Transverse colon (tissue), 4 donors: ENCODE data around the gene GAS7. TPM values are rescaled to one million over a fixed set of nuclear protein-coding genes. Genes with fewer than 3 reads are reported as not detected.

ENCODE experiments used
- DNase-seq: peaks from one replicate; pipeline ENCODE4 v3.0.0-alpha.2; 2019
- H3K27ac ChIP-seq, 4 donors: fragments of 200-600 bp; sonication (generic); 2 replicates each; pipeline ENCODE4 v1.5.1; 2016 to 2018; ENCODE audit warnings: inconsistent platforms in 4 of 4
- H3K27me3 ChIP-seq: fragments of 200-600 bp; sonication (generic); 2 replicates; pipeline ENCODE4 v1.5.1; 2017; ENCODE audit warnings: inconsistent platforms
- H3K36me3 ChIP-seq, 4 donors: fragments of 200-600 bp; sonication (generic); 2 replicates each; pipeline ENCODE4 v1.5.1; 2017 to 2019; ENCODE audit warnings: inconsistent platforms in 4 of 4
- H3K4me1 ChIP-seq, 4 donors: fragments of 200-600 bp; sonication (generic); 2 replicates each; pipeline ENCODE4 v1.5.1; 2017 to 2020; ENCODE audit warnings: inconsistent platforms in 4 of 4
- H3K4me3 ChIP-seq, 4 donors: fragments of 200-600 bp; sonication (generic); 1 replicate in 1 of 4; 2 replicates in 3 of 4; pipeline versions ENCODE4 v1.5.1 to v1.6.1; 2017 to 2019; ENCODE audit warnings: inconsistent platforms in 4 of 4
- H3K9me3 ChIP-seq, 2 donors: fragments of 200-600 bp; sonication (generic); 2 replicates each; pipeline ENCODE4 v1.5.1; 2017 to 2019; ENCODE audit warnings: inconsistent platforms in 2 of 2
- EP300 ChIP-seq: sonication (generic); formaldehyde crosslinking; IDR thresholded peaks from one replicate; pipeline ENCODE4 v1.6.1; 2017; ENCODE audit warnings: antibody characterized with exemption, low read depth
- POLR2A ChIP-seq: fragments of 450-650 bp; IDR thresholded peaks from one replicate; pipeline ENCODE4 v1.6.1; 2016; ENCODE audit warnings: antibody characterized with exemption, mild to moderate bottlenecking, moderate library complexity
- POLR2AphosphoS5 ChIP-seq, 3 donors: sonication (generic); formaldehyde crosslinking; IDR thresholded peaks; one replicate each; pipeline ENCODE4 v1.6.1; 2016; ENCODE audit warnings: antibody characterized with exemption in 3 of 3
- WGBS, 2 donors: methylation state at CpG; one replicate each; pipeline ENCODE4 v1.1.5; 2018; ENCODE audit warnings: low coverage in 1 of 2; 5-methylcytosine and 5-hydroxymethylcytosine counted together
- in situ Hi-C, 4 donors: fragments of 200-750 bp; cut with MboI; loops; one replicate each; pipeline versions ENCODE4 v1.15.0 to v1.15.1; 2017; ENCODE audit warnings: low sequenced_read_pairs in 3 of 4, low pct_ligation_motif_present in 1 of 4, low pct_unique_long_range_greater_than_20kb in 1 of 4
- intact Hi-C: fragments of 100-400 bp; cut with DNase I; formaldehyde crosslinking; loops from one replicate; pipeline ENCODE4 v1.15.1; 2023; ENCODE audit warnings: low total_unique reads
- total RNA-seq, 4 donors: library from RNA; depleted of rRNA; stranded (reverse); fragments of >200 nt; gene quantifications; one replicate each; pipeline ENCODE4 v1.1.0, GENCODE V29; 2016
- TF ChIP-seq, protein P1 (sequence below), 5 experiments: fragments of 200-600 bp in 3 of 5; fragments of 450-650 bp in 2 of 5; sonication (generic) in 3 of 5; IDR thresholded peaks; 1 replicate in 2 of 5; 2 replicates in 3 of 5; pipeline ENCODE4 v1.5.1; 2016 to 2017; ENCODE audit warnings: antibody characterized with exemption in 5 of 5, inconsistent platforms in 3 of 5, mild to moderate bottlenecking in 2 of 5, moderate library complexity in 1 of 5

Gene GAS7
- total RNA-seq, 4 donors from 2014 or later: 9.2 to 59.1 (median 15.2) TPM

GRCh38 chr17:10042589-10043244 is 155.7 kb downstream of the GAS7 start:
- Histone ChIP-seq H3K4me3 (no peak overlapping the region), H3K27me3 (no peaks in the 10 kb centered on the region), H3K4me1 (peaks cover 0 to 3% (median 0%) of the 10 kb centered on the region in 4 donors), H3K36me3 (no peaks in the 10 kb centered on the region), H3K9me3 (no peaks in the 10 kb centered on the region), H3K27ac (no peak overlapping the region)
- intact Hi-C loops (no loop called here), in situ Hi-C loops (no loop called here)
- no peak for TF ChIP-seq POLR2AphosphoS5 (IDR thresholded peaks at IDR 0.05)
- 75 to 84% methylated on average over 9 of the region's 9 CpGs for WGBS, 2 donors
- DNase-seq: no peak

DNA sequence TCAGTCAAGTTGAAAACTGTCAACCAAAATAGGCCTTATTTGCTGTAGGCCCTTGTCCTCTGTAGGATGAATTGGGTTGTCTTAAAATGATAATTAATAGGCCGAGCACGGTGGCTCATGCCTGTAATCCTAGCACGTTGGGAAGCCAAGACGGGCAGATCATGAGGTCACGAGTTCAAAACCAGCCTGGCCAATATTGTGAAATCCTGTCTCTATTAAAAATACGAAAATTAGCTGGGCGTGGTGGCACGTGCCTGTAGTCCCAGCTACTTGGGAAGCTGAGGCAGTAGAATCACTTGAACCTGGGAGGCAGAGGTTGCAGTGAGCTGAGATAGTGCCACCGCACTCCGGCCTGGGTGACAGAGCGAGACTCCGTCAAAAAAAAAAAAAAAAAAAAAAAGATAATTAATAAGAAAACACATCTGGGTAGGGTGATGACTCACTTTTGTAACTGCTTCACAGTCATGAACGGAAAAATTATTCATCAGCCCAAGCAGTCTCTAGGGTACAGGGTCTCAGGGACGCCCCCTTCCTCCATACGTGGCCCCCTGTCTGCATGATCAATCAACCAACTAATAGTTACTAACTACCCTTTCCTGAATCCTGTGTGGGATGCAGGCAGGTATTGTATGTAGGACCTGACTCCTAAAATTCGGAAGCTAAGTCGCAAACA is 156.4 kb downstream of the GAS7 start:
- H3K4me1 ChIP-seq: peaks cover 0 to 4% (median 0%) of the 10 kb centered on the region in 4 donors
- no peaks in the 10 kb centered on the region for H3K9me3 ChIP-seq
- WGBS, 2 donors: 72 to 83% methylated on average over 14 to 17 of the region's 17 CpGs
- DNase-seq: no peak
- intact Hi-C loops: no loop called here
- in situ Hi-C loops: no loop called here
- H3K27ac ChIP-seq: no peak overlapping the region
- TF ChIP-seq EP300: no peak
- TF ChIP-seq POLR2AphosphoS5 (IDR thresholded peaks at IDR 0.05): no peak
- TF ChIP-seq, protein P1, sequence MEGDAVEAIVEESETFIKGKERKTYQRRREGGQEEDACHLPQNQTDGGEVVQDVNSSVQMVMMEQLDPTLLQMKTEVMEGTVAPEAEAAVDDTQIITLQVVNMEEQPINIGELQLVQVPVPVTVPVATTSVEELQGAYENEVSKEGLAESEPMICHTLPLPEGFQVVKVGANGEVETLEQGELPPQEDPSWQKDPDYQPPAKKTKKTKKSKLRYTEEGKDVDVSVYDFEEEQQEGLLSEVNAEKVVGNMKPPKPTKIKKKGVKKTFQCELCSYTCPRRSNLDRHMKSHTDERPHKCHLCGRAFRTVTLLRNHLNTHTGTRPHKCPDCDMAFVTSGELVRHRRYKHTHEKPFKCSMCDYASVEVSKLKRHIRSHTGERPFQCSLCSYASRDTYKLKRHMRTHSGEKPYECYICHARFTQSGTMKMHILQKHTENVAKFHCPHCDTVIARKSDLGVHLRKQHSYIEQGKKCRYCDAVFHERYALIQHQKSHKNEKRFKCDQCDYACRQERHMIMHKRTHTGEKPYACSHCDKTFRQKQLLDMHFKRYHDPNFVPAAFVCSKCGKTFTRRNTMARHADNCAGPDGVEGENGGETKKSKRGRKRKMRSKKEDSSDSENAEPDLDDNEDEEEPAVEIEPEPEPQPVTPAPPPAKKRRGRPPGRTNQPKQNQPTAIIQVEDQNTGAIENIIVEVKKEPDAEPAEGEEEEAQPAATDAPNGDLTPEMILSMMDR (IDR thresholded peaks at IDR 0.05): no peak
- no peak for TF ChIP-seq POLR2A
- H3K36me3 ChIP-seq: no peaks in the 10 kb centered on the region
- no peak overlapping the region for H3K4me3 ChIP-seq
- no peaks in the 10 kb centered on the region for H3K27me3 ChIP-seq

- Histone ChIP-seq H3K4me1 (peaks cover 0 to 6% (median 0%) of the 10 kb centered on the region in 4 donors), H3K9me3 (no peaks in the 10 kb centered on the region), H3K27me3 (no peaks in the 10 kb centered on the region), H3K27ac (no peak overlapping the region), H3K36me3 (no peaks in the 10 kb centered on the region), H3K4me3 (no peak overlapping the region)
- no peak for DNase-seq
- intact Hi-C loops (no loop called here), in situ Hi-C loops (no loop called here)
- TF ChIP-seq POLR2AphosphoS5 (IDR thresholded peaks at IDR 0.05) (no peak), EP300 (no peak), POLR2A (no peak)
- TF ChIP-seq, protein P1 (IDR thresholded peaks at IDR 0.05): no peak
- WGBS, 2 donors: 73% methylated on average over 4 of the region's 4 CpGs; no CpG with 5 or more reads in 1 of the 2 donors
These were observed 157.2 kb downstream of the GAS7 start for GRCh38 chr17:10041287-10041612.

GRCh38 chr17:10036511-10037061 is 161.8 kb downstream of the GAS7 start:
- intact Hi-C loops: no loop called here
- 68% methylated on average over 11 of the region's 11 CpGs; no CpG with 5 or more reads in 1 of the 2 donors for WGBS, 2 donors
- no peak for DNase-seq
- H3K27ac ChIP-seq: peak overlapping the region; percentile 47 to 77 (median 73)
- H3K27me3 ChIP-seq: no peaks in the 10 kb centered on the region
- no peaks in the 10 kb centered on the region for H3K36me3 ChIP-seq
- peak overlapping the region in 1 of 4 donors; percentile 9 for H3K4me3 ChIP-seq
- in situ Hi-C loops: no loop called here
- TF ChIP-seq POLR2A: peak; percentile 14
- TF ChIP-seq EP300: no peak
- TF ChIP-seq POLR2AphosphoS5 (IDR thresholded peaks at IDR 0.05): peak; percentile 21 to 64 (median 29)
- TF ChIP-seq, protein P1 (IDR thresholded peaks at IDR 0.05): no peak
- H3K9me3 ChIP-seq: no peaks in the 10 kb centered on the region
- peaks cover 0 to 20% (median 0%) of the 10 kb centered on the region in 4 donors for H3K4me1 ChIP-seq
